ENCODE data around the gene DDX25. TPM values are rescaled to one million over a fixed set of nuclear protein-coding genes. Genes with fewer than 3 reads are reported as not detected.

Gene DDX25
- total and polyA plus RNA-seq, 9 of the 15 experiments (the other 6 are each of a cell fraction or from before 2014, with no cell fraction given): not detected

- peaks cover 60 to 74% of the 10 kb centered on the region in 2 experiments for H3K27me3 ChIP-seq (ENCODE audit: control insufficient read depth in 2 of 2, insufficient read depth in 2 of 2, low read length in 2 of 2)
- in situ Hi-C loops (cut with MboI) (no loop called here), intact Hi-C loops (cut with micrococcal nuclease) (no loop called here)
- peaks cover 8% of the 10 kb centered on the region; the same call in 1 of the 2 replicates for H4K20me1 ChIP-seq (replicated peaks; ENCODE audit: control insufficient read depth, insufficient read depth, low read length)
- H3K9me1 ChIP-seq (ENCODE audit: control insufficient read depth, insufficient read depth, low read length): peaks cover 4% of the 10 kb centered on the region
- FAIRE-seq (no peak), ATAC-seq (no peak), DNase-seq (ENCODE audit: extremely low read depth in 1 of 4, low spot score in 3 of 4) (no peak)
- H3K9me3 ChIP-seq (replicated peaks; ENCODE audit: control insufficient read depth, insufficient read depth, low read depth, low read length): no peaks in the 10 kb centered on the region
- ChIA-PET CTCF (ENCODE audit: low intra/inter-chr PET ratio) (no interaction called here), POLR2A (interaction anchor here (0.7 kb wide), 1 partner anchor 863 kb away, joined by 4 read pairs; no protein-coding TSS in a partner anchor)
- H2AFZ ChIP-seq (ENCODE audit: low read depth, low read length): no peak overlapping the region
- H3K4me1 ChIP-seq (replicated peaks in 1 of 2; ENCODE audit: control insufficient read depth in 2 of 2, insufficient read depth in 2 of 2, low read length in 2 of 2): peaks cover 0 to 4% of the 10 kb centered on the region in 2 experiments; a peak in 2 of 5 replicates
- no peak overlapping the region for H3K27ac ChIP-seq (ENCODE audit: extremely low read depth, low read depth, low read length)
- no TSS peak for BruUV-seq (replicated peaks)
- no peaks in the 10 kb centered on the region for H3K36me3 ChIP-seq (ENCODE audit: control insufficient read depth, insufficient read depth, low read length)
- H3K9ac ChIP-seq (ENCODE audit: insufficient read depth in 1 of 2, low read depth in 2 of 2, low read length in 2 of 2): no peak overlapping the region
- WGBS (ENCODE audit: insufficient coverage, low coverage, missing lambda C conversion rate): 0% methylated on average over 2 of the region's 2 CpGs
- TF ChIP-seq CBX3 (IDR thresholded peaks at IDR 0.05; ENCODE audit: borderline replicate concordance in 1 of 2, low read length in 2 of 2): no peak
- no peak for TF ChIP-seq THRAP3 (IDR thresholded peaks at IDR 0.05; ENCODE audit: borderline replicate concordance)
- TF ChIP-seq SETDB1 (IDR thresholded peaks at IDR 0.05; ENCODE audit: low read length): no peak
- no peak for TF ChIP-seq SREBF2 (CRISPR knock-in tag; IDR thresholded peaks at IDR 0.05)
- TF ChIP-seq, protein P1, sequence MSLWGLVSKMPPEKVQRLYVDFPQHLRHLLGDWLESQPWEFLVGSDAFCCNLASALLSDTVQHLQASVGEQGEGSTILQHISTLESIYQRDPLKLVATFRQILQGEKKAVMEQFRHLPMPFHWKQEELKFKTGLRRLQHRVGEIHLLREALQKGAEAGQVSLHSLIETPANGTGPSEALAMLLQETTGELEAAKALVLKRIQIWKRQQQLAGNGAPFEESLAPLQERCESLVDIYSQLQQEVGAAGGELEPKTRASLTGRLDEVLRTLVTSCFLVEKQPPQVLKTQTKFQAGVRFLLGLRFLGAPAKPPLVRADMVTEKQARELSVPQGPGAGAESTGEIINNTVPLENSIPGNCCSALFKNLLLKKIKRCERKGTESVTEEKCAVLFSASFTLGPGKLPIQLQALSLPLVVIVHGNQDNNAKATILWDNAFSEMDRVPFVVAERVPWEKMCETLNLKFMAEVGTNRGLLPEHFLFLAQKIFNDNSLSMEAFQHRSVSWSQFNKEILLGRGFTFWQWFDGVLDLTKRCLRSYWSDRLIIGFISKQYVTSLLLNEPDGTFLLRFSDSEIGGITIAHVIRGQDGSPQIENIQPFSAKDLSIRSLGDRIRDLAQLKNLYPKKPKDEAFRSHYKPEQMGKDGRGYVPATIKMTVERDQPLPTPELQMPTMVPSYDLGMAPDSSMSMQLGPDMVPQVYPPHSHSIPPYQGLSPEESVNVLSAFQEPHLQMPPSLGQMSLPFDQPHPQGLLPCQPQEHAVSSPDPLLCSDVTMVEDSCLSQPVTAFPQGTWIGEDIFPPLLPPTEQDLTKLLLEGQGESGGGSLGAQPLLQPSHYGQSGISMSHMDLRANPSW (CRISPR knock-in tag; IDR thresholded peaks at IDR 0.05): no peak
- TF ChIP-seq XRCC4 (IDR thresholded peaks at IDR 0.05; ENCODE audit: extremely low read depth, insufficient read depth, insufficient read length): no peak
- no peak for TF ChIP-seq ZSCAN32 (CRISPR knock-in tag; IDR thresholded peaks at IDR 0.05)
- no peak for TF ChIP-seq ZNF311 (CRISPR knock-in tag; IDR thresholded peaks at IDR 0.05)
- TF ChIP-seq RFX1 (IDR thresholded peaks at IDR 0.05): no peak
- TF ChIP-seq HNRNPK (IDR thresholded peaks at IDR 0.05; ENCODE audit: low read depth, low read length, poor library complexity, severe bottlenecking): no peak
- no peak for TF ChIP-seq XRCC3 (IDR thresholded peaks at IDR 0.05)
- no peak for TF ChIP-seq CGGBP1 (CRISPR knock-in tag; IDR thresholded peaks at IDR 0.05)
- TF ChIP-seq ZBTB8A (IDR thresholded peaks at IDR 0.05; ENCODE audit: partially characterized antibody): no peak
- TF ChIP-seq MBD1 (CRISPR knock-in tag; IDR thresholded peaks at IDR 0.05): no peak
- no peak for TF ChIP-seq FOXA1 (IDR thresholded peaks at IDR 0.05; ENCODE audit: borderline replicate concordance)
- no peak for TF ChIP-seq ATF1 (CRISPR knock-in tag; IDR thresholded peaks at IDR 0.05)
- no peak for TF ChIP-seq ATF1 (tag; IDR thresholded peaks at IDR 0.05)
- H3K79me2 ChIP-seq (ENCODE audit: control insufficient read depth, insufficient read depth, low read length): no peaks in the 10 kb centered on the region
- H3K4me2 ChIP-seq (ENCODE audit: insufficient read depth, low read length): no peak overlapping the region
- no peak overlapping the region for H3K4me3 ChIP-seq
Observed at GRCh38 chr11:125955856-125956255, 51.5 kb downstream of the DDX25 start.

All from K562 (cell line).